CD4-positive, alpha-beta T cell treated with Interleukin-6 for 4 hours (primary cell): Measurements from ENCODE around the gene CADM1.

ENCODE experiments used
- DNase-seq: peaks from one replicate; pipeline ENCODE4 v3.0.0-alpha.2; 2020; ENCODE audit warnings: mixed read lengths

CADM1 gene

GRCh38 chr11:115348416-115348815 is 155.8 kb downstream of the CADM1 start:
- no peak for DNase-seq

- no peak for DNase-seq
Measured at GRCh38 chr11:115347106-115347505, 157.1 kb downstream of the CADM1 start.

GRCh38 chr11:115345840-115346239 is 158.4 kb downstream of the CADM1 start:
- DNase-seq, result no peak

DNA sequence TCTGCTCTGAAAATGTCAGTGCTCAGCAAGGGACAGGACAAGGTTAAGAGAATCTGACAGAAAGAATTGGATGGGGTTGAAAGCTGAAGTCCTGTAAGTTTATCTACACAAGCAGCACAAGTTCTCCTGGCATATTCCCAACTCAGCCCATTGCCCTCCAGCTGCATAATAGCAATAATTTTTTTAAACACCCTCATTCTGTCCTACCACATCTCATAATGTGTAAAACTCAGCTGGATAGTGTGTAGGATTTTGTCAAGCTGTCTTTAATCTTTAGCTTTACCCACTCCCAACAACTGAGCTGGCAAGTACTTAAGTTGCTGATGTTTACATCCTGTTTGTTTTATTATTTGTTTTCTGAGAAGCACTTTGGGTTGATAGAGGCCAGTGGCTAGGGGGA is 158.9 kb downstream of the CADM1 start:
- no peak for DNase-seq

DNA sequence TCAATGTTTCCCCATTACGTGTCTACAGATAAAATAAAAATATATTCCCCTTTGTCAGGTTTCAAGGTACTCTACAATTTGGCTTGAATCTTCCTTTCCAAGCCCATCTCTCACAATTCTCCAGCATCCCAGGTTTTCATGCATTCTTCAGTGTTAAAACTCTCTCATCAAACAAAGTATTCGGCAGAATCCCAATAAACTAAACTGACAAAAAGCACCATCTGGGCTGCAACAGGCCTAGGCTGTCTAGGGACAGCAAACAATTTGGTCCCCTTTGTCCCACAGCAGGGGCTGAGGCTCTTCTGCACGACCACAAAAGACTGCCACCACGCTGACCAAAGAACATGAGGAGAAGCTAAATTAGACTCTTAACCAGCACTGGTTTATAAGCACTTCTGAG is 159.4 kb downstream of the CADM1 start:
- DNase-seq, result no peak

GRCh38 chr11:115342142-115342541 is 162.1 kb downstream of the CADM1 start:
- DNase-seq, result no peak

- DNase-seq, result no peak
Measured at GRCh38 chr11:115340874-115341273, 163.3 kb downstream of the CADM1 start.

GRCh38 chr11:115338476-115338875 is 165.7 kb downstream of the CADM1 start:
- no peak for DNase-seq

DNA sequence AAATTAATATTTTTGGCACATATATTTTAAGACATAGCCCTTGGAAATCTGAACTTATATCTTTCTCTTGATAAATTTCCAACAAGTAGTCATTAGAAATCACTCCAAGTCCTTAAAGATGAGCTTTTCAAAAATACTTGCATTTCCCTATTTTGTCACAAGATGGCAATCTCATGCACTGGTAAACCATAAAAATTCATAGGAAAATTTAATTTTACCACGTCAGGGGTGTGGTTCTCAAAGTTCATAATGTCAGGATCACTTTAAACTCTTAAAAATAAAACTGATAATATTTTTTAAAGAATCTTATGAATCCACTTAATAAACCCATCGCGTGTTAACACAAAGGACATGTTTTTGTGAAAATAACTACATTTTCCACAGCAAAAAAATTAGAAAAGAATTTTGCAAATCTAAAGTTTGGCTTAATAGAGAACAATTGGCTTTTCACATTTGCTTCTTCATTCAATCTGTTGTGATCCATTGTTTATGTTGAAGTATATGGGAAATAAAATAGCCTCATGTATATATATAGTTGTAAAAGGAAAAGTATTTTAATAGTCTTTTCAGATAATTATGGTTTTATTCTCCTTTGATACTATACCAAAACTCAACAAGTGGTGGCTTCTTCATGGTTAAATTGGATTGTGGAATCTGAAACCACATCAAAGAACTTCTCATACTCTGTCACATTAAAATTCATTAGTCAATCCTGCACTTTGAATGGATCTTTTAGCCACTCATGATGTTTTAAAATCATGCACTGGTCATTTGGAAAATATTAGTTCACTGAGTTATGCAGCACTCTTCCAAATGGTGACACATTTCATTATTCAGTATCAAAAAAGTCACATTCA is 169.1 kb downstream of the CADM1 start:
- no peak for DNase-seq

DNA sequence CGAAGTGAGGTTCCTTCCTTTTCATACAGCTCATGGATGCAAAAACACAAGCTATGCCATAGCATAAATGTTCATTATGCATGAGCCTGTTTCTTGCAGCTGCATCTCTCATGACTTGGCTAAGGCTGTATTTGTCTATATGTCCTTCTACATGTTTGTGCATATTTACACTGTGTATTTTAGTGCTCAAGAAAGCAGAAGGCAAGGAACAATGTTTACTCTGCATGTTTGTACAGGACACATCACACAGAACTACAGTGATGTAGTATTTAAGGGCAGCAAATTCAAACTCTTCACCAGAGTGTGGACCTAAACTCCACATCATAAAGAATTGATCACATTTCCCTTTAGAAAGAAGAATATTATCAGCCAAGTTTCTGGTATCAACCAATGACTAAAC is 170.3 kb downstream of the CADM1 start:
- no peak for DNase-seq

GRCh38 chr11:115333121-115333520 is 171.1 kb downstream of the CADM1 start:
- no peak for DNase-seq

DNA sequence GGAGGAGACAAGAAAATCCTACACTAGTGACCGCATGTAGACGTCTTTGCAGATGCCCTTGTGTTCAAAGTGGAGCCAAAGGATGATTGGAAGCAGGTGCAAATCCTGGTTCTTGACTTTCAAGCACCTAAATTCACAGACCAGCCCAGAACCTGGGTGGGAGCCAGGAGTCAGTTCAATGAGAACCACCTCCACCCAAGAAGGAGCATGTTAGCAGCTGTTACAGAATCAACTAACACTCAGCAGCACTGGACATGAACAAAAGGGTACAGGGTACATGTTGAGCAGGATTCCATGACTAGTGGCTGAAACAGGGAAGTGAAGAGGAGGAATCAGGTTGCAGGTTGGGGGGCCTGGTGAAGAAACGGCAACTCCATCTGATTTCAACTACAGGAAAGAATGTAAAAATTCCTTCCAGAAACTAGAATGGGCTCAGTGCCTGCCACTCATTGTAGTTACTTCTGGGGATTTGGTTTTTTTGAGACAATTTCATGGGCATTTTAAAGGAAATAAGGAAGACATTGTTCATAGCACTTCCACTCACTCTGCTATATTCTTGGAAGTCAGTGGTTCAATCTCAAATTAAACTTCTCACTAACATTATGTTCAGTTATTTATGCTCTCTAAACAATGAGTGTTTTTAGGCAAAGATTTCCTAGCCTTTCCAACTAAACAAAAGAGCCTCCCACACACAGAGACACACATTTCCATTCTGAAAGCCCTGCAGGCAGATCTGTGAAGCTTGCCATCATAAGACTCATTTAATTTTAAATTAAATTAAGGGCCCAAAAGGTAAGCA is 173.3 kb downstream of the CADM1 start:
- DNase-seq, result no peak

GRCh38 chr11:115326526-115326925 is 177.7 kb downstream of the CADM1 start:
- no peak for DNase-seq

DNA sequence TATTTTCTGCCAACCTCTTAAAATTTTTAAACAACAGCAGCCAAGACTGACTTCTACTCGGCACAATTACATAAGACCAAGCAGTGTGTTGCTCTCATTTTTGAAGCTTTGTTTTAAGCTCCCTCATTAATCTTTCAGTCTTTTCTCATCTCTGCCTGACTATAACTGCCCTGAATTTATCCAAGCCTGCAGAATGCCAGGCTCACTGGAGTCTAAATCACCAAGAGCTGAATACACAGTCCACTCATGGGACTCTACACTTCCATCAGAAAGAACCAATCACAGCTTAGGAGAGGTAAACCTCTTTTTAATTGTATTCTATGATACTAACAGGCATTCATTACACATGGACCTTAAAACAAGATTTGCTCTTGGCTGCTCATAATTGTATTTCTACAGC is 178.7 kb downstream of the CADM1 start:
- no peak for DNase-seq

- peak; percentile 6 for DNase-seq
Measured at GRCh38 chr11:115324581-115325432, 179.4 kb downstream of the CADM1 start.

- DNase-seq, result no peak
Measured at GRCh38 chr11:115322553-115323203, 181.5 kb downstream of the CADM1 start.

DNA sequence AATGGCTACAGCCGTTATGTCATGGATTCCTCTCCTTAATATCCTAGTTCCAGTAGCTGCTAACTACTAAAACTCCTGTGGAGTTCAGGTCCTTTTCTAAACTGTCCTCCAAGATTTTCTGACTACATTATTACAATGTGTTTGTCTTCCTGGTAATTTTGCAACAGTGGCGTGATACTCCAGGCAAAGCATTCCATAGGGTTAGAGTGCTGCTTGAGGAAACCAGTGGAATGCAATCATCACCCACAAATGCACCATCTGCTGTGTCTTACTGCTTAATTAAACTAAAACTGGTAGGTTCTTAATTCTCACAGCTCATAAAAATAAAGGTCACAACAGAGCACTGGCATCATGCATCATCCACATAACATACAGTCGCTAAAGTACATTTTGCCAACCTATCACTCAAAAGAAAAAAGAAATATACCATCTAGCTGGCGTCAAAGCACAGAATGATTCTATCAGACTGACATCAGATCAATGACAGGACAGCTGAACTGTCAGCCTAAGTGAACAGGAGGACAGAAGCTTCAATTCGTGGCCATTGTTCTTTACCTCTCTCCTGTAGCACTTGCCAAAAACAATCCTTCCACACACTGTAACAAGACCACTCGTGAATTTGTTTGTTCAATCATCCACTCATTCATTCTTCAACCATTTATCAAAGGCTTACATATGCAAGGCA is 182.5 kb downstream of the CADM1 start:
- no peak for DNase-seq

DNA sequence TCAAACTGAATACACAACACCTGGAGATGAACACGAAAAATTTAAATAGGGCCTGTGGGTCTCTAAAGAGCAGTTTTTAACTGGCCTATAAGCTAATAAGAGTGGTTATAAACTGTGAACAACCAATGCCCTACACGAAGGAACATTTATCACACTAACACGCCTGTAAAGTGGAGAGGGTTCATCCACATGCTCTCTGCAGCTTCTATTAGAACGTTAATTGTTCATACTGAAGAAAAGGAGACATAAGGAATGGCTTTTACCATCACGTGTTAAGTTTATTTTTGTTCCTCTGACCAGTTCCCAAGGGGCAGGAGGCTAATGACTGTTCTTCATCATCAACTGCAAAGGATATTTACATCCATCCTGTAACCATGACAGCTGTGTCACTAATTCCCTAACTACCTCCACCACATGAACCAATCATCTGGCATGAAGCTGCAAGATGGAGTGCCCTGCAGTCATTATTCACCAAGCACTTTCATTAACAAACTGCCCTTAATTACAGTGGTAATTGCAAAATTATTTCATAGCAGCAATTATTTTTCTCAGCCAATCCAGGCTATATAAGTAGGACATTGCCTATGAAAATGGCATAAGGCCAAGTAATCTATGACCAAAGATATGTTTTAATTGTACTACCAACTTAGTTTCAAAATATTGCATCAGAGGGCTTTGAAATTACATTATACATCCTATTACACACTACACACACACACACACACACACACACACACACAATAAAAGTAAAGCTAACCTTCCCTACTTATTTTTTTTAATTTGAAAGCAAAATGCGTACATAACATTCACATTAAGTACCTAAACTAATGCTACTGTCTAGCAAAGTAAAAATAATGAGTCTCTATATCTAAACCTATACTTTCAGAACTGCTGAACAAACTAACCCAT is 186.7 kb downstream of the CADM1 start:
- no peak for DNase-seq

GRCh38 chr11:115316696-115317095 is 187.5 kb downstream of the CADM1 start:
- DNase-seq, result no peak

DNA sequence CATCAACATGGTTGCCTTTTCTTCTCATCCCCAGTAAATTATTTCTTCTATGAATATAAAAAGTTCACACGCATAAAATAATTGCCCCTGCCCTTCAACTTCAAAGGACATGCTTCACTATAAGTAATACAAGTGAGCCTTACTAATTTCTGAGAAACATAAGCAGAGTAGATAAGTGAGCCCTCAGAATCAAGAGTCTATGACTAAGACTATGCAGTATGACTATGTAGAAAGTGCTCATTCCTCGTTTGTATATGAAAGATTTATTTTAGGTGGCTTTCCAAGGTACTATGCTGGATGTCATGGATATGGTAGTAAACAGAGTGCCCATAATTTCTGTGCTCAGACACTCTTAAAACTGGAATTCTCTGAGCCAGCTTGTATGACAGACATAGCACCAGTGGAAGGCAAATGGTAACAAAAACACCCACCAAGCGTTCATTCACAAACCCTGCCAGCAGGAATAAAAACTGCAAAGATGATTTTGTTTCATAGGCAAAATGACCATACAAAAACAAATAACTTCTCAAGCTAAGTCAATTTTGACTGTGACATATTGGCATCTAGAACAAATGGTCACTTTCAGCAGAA is 189.8 kb downstream of the CADM1 start:
- no peak for DNase-seq
